Measurements from ENCODE around the gene AK8.

Gene AK8

DNA sequence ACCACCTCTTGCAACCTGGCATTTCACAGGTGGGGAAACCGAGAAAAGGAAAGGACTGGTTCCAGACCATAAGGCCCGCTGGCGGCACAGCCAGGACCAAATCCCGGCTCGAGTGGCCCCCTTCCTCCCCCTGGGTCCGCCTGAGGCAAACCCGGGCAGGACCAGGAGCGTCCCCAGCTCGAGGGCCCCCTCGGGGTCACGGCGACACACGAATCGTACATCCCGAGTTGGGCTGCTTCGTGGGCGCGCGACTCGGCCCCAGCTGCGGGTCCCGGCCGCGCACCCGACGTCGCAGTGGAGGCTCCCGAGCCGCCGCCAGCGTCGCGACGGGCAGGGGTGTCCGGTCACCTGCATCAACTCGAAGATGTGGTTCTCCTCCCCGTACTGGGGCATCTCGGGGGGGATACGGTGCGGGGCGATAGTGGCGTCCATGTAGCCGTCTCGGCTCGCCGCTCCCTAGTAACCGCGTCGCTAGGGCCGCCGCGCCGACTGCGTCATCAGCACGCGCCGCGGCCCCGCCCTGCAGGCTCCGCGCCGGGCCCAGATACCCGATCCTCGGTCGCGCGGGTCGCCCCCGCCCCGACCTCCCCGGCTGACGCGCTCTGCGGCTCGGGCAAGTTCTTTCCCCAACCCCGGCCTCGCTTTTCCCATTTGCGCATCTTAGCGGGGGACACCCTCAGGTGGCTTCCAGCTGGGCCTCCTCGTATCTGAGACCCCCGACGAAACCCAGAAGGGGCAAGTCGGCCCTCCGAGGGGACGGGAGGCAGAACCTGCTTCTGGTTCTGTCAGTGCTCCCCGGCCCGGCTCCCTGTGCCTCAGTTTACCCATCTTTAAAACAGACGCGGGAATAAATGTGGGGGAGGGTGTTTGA lies at the start of gene AK8:
Gene AK8 (minus strand): TSS at position 461 of the 871 bp plus-strand sequence. CDS start 29 bp downstream, at position 432.
- DNase-seq (ENCODE audit: low read depth in 2 of 2) = peak; percentile 52 to 58

DNA sequence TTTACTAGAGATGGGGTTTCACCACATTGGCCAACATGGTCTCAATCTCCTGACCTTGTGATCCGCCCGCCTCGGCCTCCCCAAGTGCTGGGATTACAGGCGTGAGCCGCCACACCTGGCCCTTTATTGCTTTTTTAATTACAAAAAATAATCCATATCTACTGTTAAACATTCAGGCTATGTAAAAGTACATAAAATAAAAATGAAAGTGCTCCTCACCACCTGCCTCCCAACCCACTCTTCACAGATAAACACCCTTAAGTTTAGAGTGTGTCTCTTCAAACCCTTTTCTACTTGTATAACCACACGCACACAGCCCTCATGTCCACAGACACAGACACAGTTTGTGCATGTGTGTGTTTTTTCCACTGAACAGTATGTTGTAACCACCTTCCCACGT lies 49.6 kb upstream of the AK8 start:
- DNase-seq (ENCODE audit: low read depth in 2 of 2) = no peak

- no peak for DNase-seq (ENCODE audit: low read depth in 2 of 2)
Observed at GRCh38 chr9:132923346-132923902, 45.3 kb upstream of the AK8 start.

- DNase-seq (ENCODE audit: low read depth in 2 of 2) = no peak
Observed at GRCh38 chr9:132919614-132920268, 41.7 kb upstream of the AK8 start.

DNA sequence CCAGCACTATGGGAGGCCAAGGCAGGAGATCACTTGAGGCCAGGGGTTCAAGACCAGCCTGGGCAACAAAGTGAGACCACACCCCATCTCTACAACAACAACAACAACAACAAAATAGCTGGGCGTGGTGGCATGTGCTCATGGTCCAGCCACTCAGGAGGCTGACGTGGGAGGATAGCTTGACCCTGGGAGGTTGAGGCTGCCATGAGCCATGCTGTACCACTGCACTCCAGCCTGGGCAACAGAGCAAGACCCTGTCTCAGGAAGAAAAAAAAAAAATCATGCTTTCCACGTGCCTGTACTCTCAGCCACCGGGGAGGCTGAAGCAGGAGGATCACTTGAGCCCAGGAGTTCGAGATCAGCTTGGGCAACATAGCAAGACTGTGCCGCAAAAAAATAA lies 36.8 kb upstream of the AK8 start:
- no peak for DNase-seq (ENCODE audit: low read depth in 2 of 2)

- no peak for DNase-seq (ENCODE audit: low read depth in 2 of 2)
Observed at GRCh38 chr9:132912131-132912530, 34.0 kb upstream of the AK8 start.

DNA sequence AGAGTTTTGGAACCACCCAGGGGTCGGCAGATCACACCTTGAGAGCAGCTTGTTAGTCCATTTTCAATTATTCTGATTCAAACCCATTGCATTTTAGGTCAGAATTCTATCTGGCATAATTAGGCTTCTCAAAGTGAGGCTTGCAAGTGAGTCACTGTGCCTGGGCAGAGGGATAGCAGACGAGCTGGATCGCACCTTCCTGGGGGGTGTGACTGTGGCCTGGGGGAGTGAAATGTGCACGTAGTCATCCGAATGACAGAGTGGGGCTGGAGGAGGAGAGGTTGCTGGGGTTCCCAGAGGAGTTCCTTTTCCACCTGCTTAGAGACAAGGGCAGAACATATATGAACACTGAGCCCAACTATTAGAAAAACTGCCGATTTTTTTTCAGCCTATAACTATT lies 32.3 kb upstream of the AK8 start:
- no peak for DNase-seq (ENCODE audit: low read depth in 2 of 2)

GRCh38 chr9:132909311-132909710 lies 31.2 kb upstream of the AK8 start:
- no peak for DNase-seq (ENCODE audit: low read depth in 2 of 2)

- no peak for DNase-seq (ENCODE audit: low read depth in 2 of 2)
Observed at GRCh38 chr9:132908635-132909034, 30.6 kb upstream of the AK8 start.

GRCh38 chr9:132905726-132906125 lies 27.6 kb upstream of the AK8 start:
- DNase-seq (ENCODE audit: low read depth in 2 of 2) = no peak

GRCh38 chr9:132903574-132904492 lies 25.7 kb upstream of the AK8 start:
- no peak for DNase-seq (ENCODE audit: low read depth in 2 of 2)

GRCh38 chr9:132901858-132902831 lies 24.1 kb upstream of the AK8 start:
- peak; percentile 49 to 52 for DNase-seq (ENCODE audit: low read depth in 2 of 2)

GRCh38 chr9:132898051-132898450 lies 20.0 kb upstream of the AK8 start:
- DNase-seq (ENCODE audit: low read depth in 2 of 2) = no peak

GRCh38 chr9:132896906-132897305 lies 18.8 kb upstream of the AK8 start:
- no peak for DNase-seq (ENCODE audit: low read depth in 2 of 2)

GRCh38 chr9:132896264-132896663 lies 18.2 kb upstream of the AK8 start:
- DNase-seq (ENCODE audit: low read depth in 2 of 2) = no peak

DNA sequence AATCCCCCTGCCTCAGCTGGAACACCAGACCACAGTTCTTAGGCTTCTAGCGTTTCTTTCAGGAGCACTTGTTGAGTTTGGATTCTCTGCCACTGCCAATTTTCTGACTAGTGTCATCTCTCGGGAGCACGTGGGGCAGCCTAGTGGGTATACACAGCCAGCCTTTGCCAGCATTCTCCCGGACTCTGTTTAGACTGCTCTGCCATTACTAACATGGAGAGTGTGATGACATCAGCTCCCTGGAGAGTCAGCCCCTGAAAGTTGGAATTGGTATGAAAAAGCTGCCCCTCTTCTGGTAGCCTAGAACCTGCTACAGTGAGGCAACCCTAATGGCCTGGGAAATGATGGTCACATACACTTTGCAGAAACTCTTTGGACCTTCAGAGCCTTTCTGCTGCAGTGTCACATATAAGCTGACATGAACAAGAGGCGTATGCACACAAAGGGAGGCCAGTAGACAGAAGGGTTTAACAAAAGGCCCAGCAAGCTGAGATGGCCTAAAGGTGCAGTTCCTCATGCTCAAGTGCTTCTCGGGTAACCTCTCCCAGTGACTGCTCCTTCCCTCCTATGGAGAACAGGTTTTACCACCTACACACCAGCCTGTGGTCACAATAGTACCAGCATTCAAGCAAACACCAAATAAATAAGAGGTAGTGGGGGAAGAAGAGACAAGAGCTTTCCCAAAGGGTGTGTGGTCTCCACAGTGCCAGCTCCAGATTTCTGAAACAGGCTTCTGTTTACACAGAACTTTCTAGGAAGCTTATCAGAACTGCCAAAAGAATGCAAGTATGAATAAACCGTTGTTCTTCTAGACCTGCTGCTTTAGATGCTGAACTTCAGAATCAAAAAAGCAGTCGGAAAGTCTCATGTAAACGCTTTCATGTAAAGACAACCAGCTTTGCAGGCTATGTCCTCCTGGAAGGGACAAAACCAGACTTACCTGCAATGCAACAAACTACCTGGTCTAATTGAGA lies 17.1 kb upstream of the AK8 start:
- DNase-seq (ENCODE audit: low read depth in 2 of 2) = no peak

GRCh38 chr9:132894346-132894745 lies 16.3 kb upstream of the AK8 start:
- no peak for DNase-seq (ENCODE audit: low read depth in 2 of 2)

- DNase-seq (ENCODE audit: low read depth in 2 of 2) = no peak
Observed at GRCh38 chr9:132892400-132892799, 14.3 kb upstream of the AK8 start.

DNA sequence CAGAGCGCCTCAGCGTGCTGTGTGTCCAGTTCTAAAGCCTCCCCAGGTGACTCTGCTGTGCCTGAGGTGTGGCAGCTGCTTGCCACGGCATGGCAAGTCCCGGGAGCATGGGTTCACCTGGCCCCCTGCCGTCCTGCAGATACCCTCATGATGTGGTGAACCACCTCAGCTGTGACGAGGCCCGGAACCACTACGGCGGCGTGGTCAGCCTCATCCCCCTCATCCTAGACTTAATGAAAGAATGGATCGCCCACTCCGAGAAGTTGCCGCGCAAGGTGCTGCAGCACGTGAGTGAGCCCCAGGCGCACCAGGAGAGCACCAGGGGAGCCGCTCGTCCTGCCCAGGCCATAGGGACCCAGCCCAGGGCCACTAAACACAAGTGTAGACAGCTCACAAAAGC lies 10.1 kb upstream of the AK8 start:
- DNase-seq (ENCODE audit: low read depth in 2 of 2) = no peak

Measured in stimulated activated CD8-positive, alpha-beta memory T cell treated with anti-CD3 and anti-CD28 coated beads, Interleukin-7, amount 100 ng/mL, for 1 hour (primary cell).